Endothelial cell of umbilical vein (primary cell): ENCODE data around the gene CCBE1.

Experiments used
- EZH2 ChIP-seq: IDR thresholded peaks from 2 replicates; pipeline ENCODE4 v1.6.1; 2012; ENCODE audit warnings: borderline replicate concordance, low read depth, mild to moderate bottlenecking, moderate library complexity, low read length, inconsistent platforms; ENCODE audit not compliant: severe bottlenecking
- GATA2 ChIP-seq: IDR thresholded peaks from 2 replicates; pipeline ENCODE4 v1.7.0; 2011; ENCODE audit warnings: low read depth, mild to moderate bottlenecking, moderate library complexity, mixed read lengths, low read length; ENCODE audit not compliant: insufficient read length, insufficient read depth
- JUN ChIP-seq: IDR thresholded peaks from 2 replicates; pipeline ENCODE4 v1.6.1; 2011; ENCODE audit warnings: borderline replicate concordance, low read depth; ENCODE audit not compliant: insufficient read length, insufficient read depth
- MYC ChIP-seq: IDR thresholded peaks from one replicate; pipeline ENCODE4 v1.6.1; 2011; ENCODE audit warnings: mild to moderate bottlenecking, low read depth, low read length
- POLR2A ChIP-seq: IDR thresholded peaks from 2 replicates; pipeline ENCODE4 v1.6.1; 2012; ENCODE audit warnings: low read depth, mild to moderate bottlenecking, control low read depth, low read length
- POLR2AphosphoS5 ChIP-seq: IDR thresholded peaks from 2 replicates; pipeline ENCODE4 v1.6.1; 2012; ENCODE audit warnings: low read depth, mild to moderate bottlenecking, control low read depth, low read length, moderate library complexity; ENCODE audit not compliant: insufficient read depth
- TF ChIP-seq, protein P1 (sequence below), 2 donors: IDR thresholded peaks; 1 replicate in 1 of 2; 2 replicates in 1 of 2; pipeline ENCODE4 v1.5.1; 2011; ENCODE audit warnings: low read length in 2 of 2, mild to moderate bottlenecking in 2 of 2, moderate library complexity in 2 of 2, control low read depth in 1 of 2, inconsistent platforms in 1 of 2, low read depth in 1 of 2; ENCODE audit not compliant: insufficient read depth in 1 of 2; ENCODE audit errors: extremely low read depth in 1 of 2
- TF ChIP-seq, protein P2 (sequence below): IDR thresholded peaks from 2 replicates; pipeline ENCODE4 v1.6.1; 2011; ENCODE audit not compliant: insufficient read depth, insufficient read length

DNA sequence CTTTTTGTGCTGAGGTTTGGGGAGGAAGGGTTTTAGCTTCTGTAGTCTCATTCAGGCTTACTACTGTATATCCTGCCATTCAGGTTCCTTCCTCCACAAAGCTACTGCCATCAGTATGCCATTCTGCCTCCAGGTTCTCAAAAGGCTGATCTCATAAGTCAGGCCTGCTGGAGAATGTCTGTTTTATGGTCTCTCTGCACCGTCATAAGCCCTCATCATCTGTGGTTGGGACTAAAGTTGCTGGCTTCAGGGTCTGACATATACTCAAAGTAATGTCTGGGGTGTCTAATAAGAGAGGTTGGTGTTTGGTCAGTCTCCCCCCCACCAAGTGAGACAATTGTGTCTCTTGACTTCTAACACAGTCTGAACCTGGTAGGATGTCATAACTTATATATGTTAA, 36.2 kb upstream of the CCBE1 start:
- no peak for TF ChIP-seq MYC
- no peak for TF ChIP-seq POLR2AphosphoS5
- TF ChIP-seq EZH2 = no peak
- TF ChIP-seq, protein P1, sequence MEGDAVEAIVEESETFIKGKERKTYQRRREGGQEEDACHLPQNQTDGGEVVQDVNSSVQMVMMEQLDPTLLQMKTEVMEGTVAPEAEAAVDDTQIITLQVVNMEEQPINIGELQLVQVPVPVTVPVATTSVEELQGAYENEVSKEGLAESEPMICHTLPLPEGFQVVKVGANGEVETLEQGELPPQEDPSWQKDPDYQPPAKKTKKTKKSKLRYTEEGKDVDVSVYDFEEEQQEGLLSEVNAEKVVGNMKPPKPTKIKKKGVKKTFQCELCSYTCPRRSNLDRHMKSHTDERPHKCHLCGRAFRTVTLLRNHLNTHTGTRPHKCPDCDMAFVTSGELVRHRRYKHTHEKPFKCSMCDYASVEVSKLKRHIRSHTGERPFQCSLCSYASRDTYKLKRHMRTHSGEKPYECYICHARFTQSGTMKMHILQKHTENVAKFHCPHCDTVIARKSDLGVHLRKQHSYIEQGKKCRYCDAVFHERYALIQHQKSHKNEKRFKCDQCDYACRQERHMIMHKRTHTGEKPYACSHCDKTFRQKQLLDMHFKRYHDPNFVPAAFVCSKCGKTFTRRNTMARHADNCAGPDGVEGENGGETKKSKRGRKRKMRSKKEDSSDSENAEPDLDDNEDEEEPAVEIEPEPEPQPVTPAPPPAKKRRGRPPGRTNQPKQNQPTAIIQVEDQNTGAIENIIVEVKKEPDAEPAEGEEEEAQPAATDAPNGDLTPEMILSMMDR (IDR thresholded peaks at IDR 0.05; ENCODE audit: extremely low read depth in 1 of 2, insufficient read depth in 1 of 2, low read depth in 1 of 2, low read length in 2 of 2) = no peak
- TF ChIP-seq, protein P2, sequence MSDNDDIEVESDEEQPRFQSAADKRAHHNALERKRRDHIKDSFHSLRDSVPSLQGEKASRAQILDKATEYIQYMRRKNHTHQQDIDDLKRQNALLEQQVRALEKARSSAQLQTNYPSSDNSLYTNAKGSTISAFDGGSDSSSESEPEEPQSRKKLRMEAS = no peak
- no peak for TF ChIP-seq POLR2A
- TF ChIP-seq GATA2 = no peak
- TF ChIP-seq JUN = no peak
